Nephron progenitor cell (in vitro differentiated cells): ENCODE results near the gene PCDH19.

Source experiments
- DNase-seq: peaks from one replicate; pipeline ENCODE4 v3.0.0; 2021
- H3K27ac Mint-ChIP-seq: 2 replicates; pipeline ENCODE4 v1.8.0; 2021; ENCODE audit warnings: mild to moderate bottlenecking, moderate library complexity, mixed read lengths
- H3K27me3 Mint-ChIP-seq: 2 replicates; pipeline ENCODE4 v1.8.0; 2021; ENCODE audit warnings: mild to moderate bottlenecking, low read depth, mixed read lengths; ENCODE audit not compliant: poor library complexity
- H3K36me3 Mint-ChIP-seq: 2 replicates; pipeline ENCODE4 v1.8.0; 2021; ENCODE audit warnings: low read depth, mixed read lengths
- H3K4me1 Mint-ChIP-seq: 2 replicates; pipeline ENCODE4 v1.8.0; 2021; ENCODE audit warnings: mixed read lengths
- H3K4me3 Mint-ChIP-seq: 2 replicates; pipeline ENCODE4 v1.8.0; 2021; ENCODE audit warnings: mild to moderate bottlenecking, moderate library complexity, mixed read lengths
- H3K9me3 Mint-ChIP-seq: 2 replicates; pipeline ENCODE4 v1.8.0; 2021; ENCODE audit warnings: mild to moderate bottlenecking, moderate library complexity, mixed read lengths
- TF ChIP-seq, protein P1 (sequence below): fragments of 200-600 bp; sonication (generic); IDR thresholded peaks from 2 replicates; pipeline ENCODE4 v1.5.0; 2021; ENCODE audit warnings: antibody characterized with exemption

PCDH19 gene

DNA sequence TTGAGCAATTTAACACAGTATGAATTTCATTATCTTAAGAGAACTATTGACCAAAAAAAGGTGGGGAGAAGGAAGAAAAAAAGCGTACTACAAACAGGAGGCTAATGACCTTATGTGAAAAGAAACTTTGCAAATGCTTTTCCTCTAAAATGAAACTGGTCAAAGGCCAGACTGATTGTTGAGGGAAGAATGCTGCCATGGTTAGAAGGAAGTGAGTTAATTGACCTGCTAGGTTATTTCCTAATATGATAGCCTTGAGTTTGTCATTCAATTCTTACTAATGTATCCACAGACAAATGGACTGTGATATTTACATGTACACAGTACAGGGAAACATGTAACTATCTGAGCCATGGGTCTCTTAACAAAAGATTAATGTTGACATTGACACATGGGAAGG is 132.8 kb downstream of the PCDH19 start:
- no peak overlapping the region for H3K4me3 Mint-ChIP-seq
- DNase-seq = no peak
- H3K27ac Mint-ChIP-seq = no peak overlapping the region
- peaks cover 2% of the 10 kb centered on the region for H3K27me3 Mint-ChIP-seq
- peaks cover 16% of the 10 kb centered on the region for H3K36me3 Mint-ChIP-seq
- TF ChIP-seq, protein P1, sequence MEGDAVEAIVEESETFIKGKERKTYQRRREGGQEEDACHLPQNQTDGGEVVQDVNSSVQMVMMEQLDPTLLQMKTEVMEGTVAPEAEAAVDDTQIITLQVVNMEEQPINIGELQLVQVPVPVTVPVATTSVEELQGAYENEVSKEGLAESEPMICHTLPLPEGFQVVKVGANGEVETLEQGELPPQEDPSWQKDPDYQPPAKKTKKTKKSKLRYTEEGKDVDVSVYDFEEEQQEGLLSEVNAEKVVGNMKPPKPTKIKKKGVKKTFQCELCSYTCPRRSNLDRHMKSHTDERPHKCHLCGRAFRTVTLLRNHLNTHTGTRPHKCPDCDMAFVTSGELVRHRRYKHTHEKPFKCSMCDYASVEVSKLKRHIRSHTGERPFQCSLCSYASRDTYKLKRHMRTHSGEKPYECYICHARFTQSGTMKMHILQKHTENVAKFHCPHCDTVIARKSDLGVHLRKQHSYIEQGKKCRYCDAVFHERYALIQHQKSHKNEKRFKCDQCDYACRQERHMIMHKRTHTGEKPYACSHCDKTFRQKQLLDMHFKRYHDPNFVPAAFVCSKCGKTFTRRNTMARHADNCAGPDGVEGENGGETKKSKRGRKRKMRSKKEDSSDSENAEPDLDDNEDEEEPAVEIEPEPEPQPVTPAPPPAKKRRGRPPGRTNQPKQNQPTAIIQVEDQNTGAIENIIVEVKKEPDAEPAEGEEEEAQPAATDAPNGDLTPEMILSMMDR = no peak
- peaks cover 30% of the 10 kb centered on the region for H3K4me1 Mint-ChIP-seq
- H3K9me3 Mint-ChIP-seq = peaks cover 18% of the 10 kb centered on the region

- no peak for DNase-seq
- H3K9me3 Mint-ChIP-seq = peaks cover 17% of the 10 kb centered on the region
- H3K27me3 Mint-ChIP-seq = no peaks in the 10 kb centered on the region
- no peak overlapping the region for H3K4me3 Mint-ChIP-seq
- no peaks in the 10 kb centered on the region for H3K36me3 Mint-ChIP-seq
- peaks cover 30% of the 10 kb centered on the region for H3K4me1 Mint-ChIP-seq
- TF ChIP-seq, protein P1 = no peak
- H3K27ac Mint-ChIP-seq = no peak overlapping the region
These were observed 135.2 kb downstream of the PCDH19 start for GRCh38 chrX:100274916-100275315.

DNA sequence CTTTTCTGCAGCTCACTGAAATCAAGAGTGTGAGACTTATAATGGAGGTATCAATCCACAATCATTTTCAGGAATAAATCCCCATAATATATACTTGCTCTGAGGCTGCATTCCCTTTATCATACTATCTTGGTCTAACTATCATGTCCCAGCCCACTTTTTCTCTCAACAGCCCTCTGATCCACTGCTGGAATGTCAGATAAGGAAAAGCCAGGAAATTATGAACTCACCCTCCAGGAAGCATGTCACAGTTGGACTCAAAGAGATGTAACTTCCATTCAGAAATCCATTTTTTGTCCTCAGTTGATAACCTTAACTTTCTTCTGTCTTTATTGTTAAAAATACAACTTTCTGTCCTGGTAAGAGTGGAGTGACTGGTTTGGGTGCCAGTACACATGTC is 144.9 kb downstream of the PCDH19 start:
- Mint-ChIP-seq H3K36me3 (no peaks in the 10 kb centered on the region), H3K9me3 (peaks cover 32% of the 10 kb centered on the region), H3K4me3 (no peak overlapping the region), H3K27me3 (peaks cover 7% of the 10 kb centered on the region), H3K4me1 (no peaks in the 10 kb centered on the region), H3K27ac (no peak overlapping the region)
- TF ChIP-seq, protein P1 = no peak
- DNase-seq = no peak

DNA sequence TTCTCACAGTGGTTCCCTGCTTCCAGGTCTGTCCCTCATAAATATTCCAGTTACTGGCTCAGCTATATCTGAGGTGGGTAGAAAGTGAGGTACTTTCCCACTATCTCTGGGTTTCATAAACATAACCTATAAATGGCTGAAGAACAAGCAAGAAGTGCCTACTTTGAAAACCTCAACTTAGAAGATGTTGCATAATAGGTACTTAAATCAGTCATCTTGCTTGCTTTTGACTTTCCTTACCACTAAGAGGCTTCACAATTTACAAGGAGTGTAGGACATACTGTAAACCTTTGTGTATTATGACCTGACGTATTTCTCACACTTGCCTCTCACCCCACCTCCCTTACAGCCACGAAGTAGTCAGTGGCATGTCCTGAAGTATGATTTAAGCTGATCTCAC is 145.9 kb downstream of the PCDH19 start:
- Mint-ChIP-seq H3K36me3 (no peaks in the 10 kb centered on the region), H3K27ac (no peak overlapping the region), H3K4me1 (no peaks in the 10 kb centered on the region), H3K9me3 (peaks cover 22% of the 10 kb centered on the region), H3K27me3 (peaks cover 7% of the 10 kb centered on the region), H3K4me3 (no peak overlapping the region)
- TF ChIP-seq, protein P1 = no peak
- no peak for DNase-seq

- no peaks in the 10 kb centered on the region for H3K4me1 Mint-ChIP-seq
- DNase-seq = no peak
- TF ChIP-seq, protein P1 = no peak
- no peak overlapping the region for H3K4me3 Mint-ChIP-seq
- no peaks in the 10 kb centered on the region for H3K36me3 Mint-ChIP-seq
- H3K9me3 Mint-ChIP-seq = peaks cover 17% of the 10 kb centered on the region
- H3K27ac Mint-ChIP-seq = no peak overlapping the region
- peaks cover 4% of the 10 kb centered on the region for H3K27me3 Mint-ChIP-seq
These were observed 146.4 kb downstream of the PCDH19 start for GRCh38 chrX:100263650-100264049.

- no peak for DNase-seq
- H3K36me3 Mint-ChIP-seq = peaks cover 19% of the 10 kb centered on the region
- H3K27me3 Mint-ChIP-seq = peaks cover 6% of the 10 kb centered on the region
- no peak overlapping the region for H3K27ac Mint-ChIP-seq
- peaks cover 36% of the 10 kb centered on the region for H3K9me3 Mint-ChIP-seq
- peaks cover 5% of the 10 kb centered on the region for H3K4me1 Mint-ChIP-seq
- TF ChIP-seq, protein P1 = no peak
- no peak overlapping the region for H3K4me3 Mint-ChIP-seq
These were observed 161.1 kb downstream of the PCDH19 start for GRCh38 chrX:100248885-100249493.
